ENCODE data around the gene BACH2. TPM values are rescaled to one million over a fixed set of nuclear protein-coding genes. Genes with fewer than 3 reads are reported as not detected.
A peak's percentile ranks its signal among the peaks of the same experiment; 100 is the strongest.

The BACH2 gene
- total and polyA plus RNA-seq, 2 of the 4 experiments (the other 2 are of a cell fraction), result 1.3 to 1.4 TPM

GRCh38 chr6:90198758-90199425 is 97.8 kb downstream of the BACH2 start:
- Histone ChIP-seq H2BK5ac (ENCODE audit: low read depth, low read length, poor library complexity, severe bottlenecking) (no peak overlapping the region), H3K18ac (ENCODE audit: low read depth, low read length) (peak overlapping the region; percentile 44; the same call in 1 of the 2 replicates), H3K4me1 (ENCODE audit: control insufficient read depth, insufficient read depth, low read length) (peaks cover 15% of the 10 kb centered on the region), H2BK20ac (ENCODE audit: low read depth, low read length) (0 out of 2 replicates have a peak overlapping the region, but pooled peaks have one; percentile 20), H2BK15ac (ENCODE audit: low read depth, low read length) (0 out of 3 replicates have a peak overlapping the region, but pooled peaks have one; percentile 57), H4K5ac (ENCODE audit: low read depth, low read length) (no peak overlapping the region), H3K79me1 (ENCODE audit: low read depth in 1 of 2, low read length in 2 of 2) (no peaks in the 10 kb centered on the region), H2BK120ac (ENCODE audit: low read depth, low read length) (no peak overlapping the region; the same call in 1 of the 2 replicates), H3K27me3 (ENCODE audit: control insufficient read depth, insufficient read depth, low read length) (no peaks in the 10 kb centered on the region), H4K8ac (ENCODE audit: low read depth in 2 of 2, low read length in 2 of 2) (no peak overlapping the region; a peak in 1 of 4 replicates), H2AFZ (replicated peaks; ENCODE audit: low read length, poor library complexity) (no peak overlapping the region), H3K9me1 (ENCODE audit: insufficient read depth, low read length) (peaks cover 7% of the 10 kb centered on the region), H2AK5ac (ENCODE audit: low read depth, low read length) (peak overlapping the region; percentile 59; the same call in 1 of the 2 replicates), H3K14ac (replicated peaks; ENCODE audit: low read depth, low read length) (peak overlapping the region; percentile 54; the same call in 1 of the 2 replicates), H3K27ac (ENCODE audit: insufficient read depth, low read length) (no peak overlapping the region), H3K36me3 (ENCODE audit: control insufficient read depth, insufficient read depth, low read length) (no peaks in the 10 kb centered on the region), H3K9me3 (ENCODE audit: control insufficient read depth, insufficient read depth, low read length) (no peaks in the 10 kb centered on the region), H3K4me2 (ENCODE audit: low read depth, low read length) (no peak overlapping the region), H3K23ac (ENCODE audit: low read depth, low read length) (no peak overlapping the region), H3K56ac (ENCODE audit: extremely low read depth, insufficient read depth, low read length) (no peak overlapping the region), H4K91ac (ENCODE audit: insufficient read depth, low read depth, low read length) (no peak overlapping the region), H3K9ac (ENCODE audit: low read depth, low read length) (no peak overlapping the region), H3K4me3 (ENCODE audit: insufficient read depth, low read depth, low read length) (no peak overlapping the region), H3K4ac (ENCODE audit: low read depth, low read length) (peak overlapping the region; percentile 51; the same call in 1 of the 2 replicates), H4K20me1 (ENCODE audit: insufficient read depth, low read length) (no peaks in the 10 kb centered on the region), H2AK9ac (replicated peaks; ENCODE audit: low read depth, low read length, poor library complexity) (no peak overlapping the region)
- DNase-seq (no peak), ATAC-seq (ENCODE audit: low read depth) (no peak)
- TF ChIP-seq RAD21 (IDR thresholded peaks at IDR 0.05; ENCODE audit: low read length) (no peak), NFE2L2 (IDR thresholded peaks at IDR 0.05; ENCODE audit: low read depth, low read length) (no peak), RFX5 (IDR thresholded peaks at IDR 0.05; ENCODE audit: low read depth, low read length) (no peak), USF2 (IDR thresholded peaks at IDR 0.05; ENCODE audit: low read depth, low read length) (no peak), MXI1 (IDR thresholded peaks at IDR 0.05; ENCODE audit: borderline replicate concordance, low read depth, low read length) (no peak), RCOR1 (IDR thresholded peaks at IDR 0.05; ENCODE audit: insufficient replicate concordance, low read length) (no peak), CEBPB (IDR thresholded peaks at IDR 0.05; ENCODE audit: low read depth, low read length) (no peak), ELK1 (IDR thresholded peaks at IDR 0.05; ENCODE audit: borderline replicate concordance, low read depth, low read length) (no peak), CHD1 (IDR thresholded peaks at IDR 0.05; ENCODE audit: low read depth, low read length) (no peak), POLR2A (IDR thresholded peaks at IDR 0.05; ENCODE audit: low read depth, low read length) (no peak), FOS (IDR thresholded peaks at IDR 0.05; ENCODE audit: low read depth, low read length) (no peak), SMC3 (IDR thresholded peaks at IDR 0.05; ENCODE audit: low read depth, low read length) (no peak), BHLHE40 (IDR thresholded peaks at IDR 0.05; ENCODE audit: low read depth, low read length) (no peak), MAFK (IDR thresholded peaks at IDR 0.05; ENCODE audit: low read depth, low read length) (no peak), MAZ (IDR thresholded peaks at IDR 0.05; ENCODE audit: borderline replicate concordance, low read depth, low read length) (no peak)
- CTCF ChIA-PET, result no interaction called here
- dilution Hi-C loops (cut with HindIII; ENCODE audit: low sequenced_read_pairs, unreplicated experiment) (no loop called here), intact Hi-C loops (cut with micrococcal nuclease) (no loop called here), in situ Hi-C loops (cut with MboI; ENCODE audit: low sequenced_read_pairs) (no loop called here)
- BruUV-seq (replicated peaks), result no TSS peak
- no CpG with 5 or more reads among the region's 6 CpGs for WGBS, 2 experiments (ENCODE audit: extremely low coverage in 2 of 2, insufficient read length in 1 of 2)
- POLR2A ChIA-PET (ENCODE audit: unreplicated experiment), result no interaction called here
